Activated CD8-positive, alpha-beta memory T cell treated with anti-CD3 and anti-CD28 coated beads, Interleukin-2, amount 50 U/mL, for 24 hours (primary cell): Measurements from ENCODE around the gene KIF18A.
"Not testable (repeated sequence)": the region's sequence is repeated elsewhere in the genome, so short reads cannot be mapped to it uniquely, and the experiment has no call there.

Experiments
- DNase-seq: peaks from one replicate; pipeline ENCODE4 v3.0.0-alpha.2; 2020; ENCODE audit errors: extremely low read depth

KIF18A gene

GRCh38 chr11:28106353-28107043 lies 1.5 kb downstream of the KIF18A start:
- no peak for DNase-seq

DNA sequence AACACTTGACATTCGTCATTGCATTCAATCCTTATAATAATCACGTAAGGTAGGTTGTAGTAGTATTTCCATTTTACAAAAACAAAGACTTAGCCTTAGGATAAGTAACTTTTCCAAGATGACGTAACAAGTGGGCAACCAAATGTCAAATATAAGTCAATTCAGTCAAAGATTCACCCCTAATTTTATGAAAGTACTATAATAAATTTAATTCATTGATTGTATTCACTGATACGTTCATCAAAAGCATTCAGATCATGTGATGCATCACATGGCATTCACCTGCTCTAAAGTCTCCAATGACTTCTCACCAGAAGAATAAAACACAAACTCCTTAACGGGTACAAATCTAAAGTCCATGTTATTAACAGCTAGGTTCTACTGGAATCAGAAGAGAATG lies 2.1 kb downstream of the KIF18A start:
- DNase-seq, result no peak

GRCh38 chr11:28104984-28105383 lies 3.0 kb downstream of the KIF18A start:
- no peak for DNase-seq

DNA sequence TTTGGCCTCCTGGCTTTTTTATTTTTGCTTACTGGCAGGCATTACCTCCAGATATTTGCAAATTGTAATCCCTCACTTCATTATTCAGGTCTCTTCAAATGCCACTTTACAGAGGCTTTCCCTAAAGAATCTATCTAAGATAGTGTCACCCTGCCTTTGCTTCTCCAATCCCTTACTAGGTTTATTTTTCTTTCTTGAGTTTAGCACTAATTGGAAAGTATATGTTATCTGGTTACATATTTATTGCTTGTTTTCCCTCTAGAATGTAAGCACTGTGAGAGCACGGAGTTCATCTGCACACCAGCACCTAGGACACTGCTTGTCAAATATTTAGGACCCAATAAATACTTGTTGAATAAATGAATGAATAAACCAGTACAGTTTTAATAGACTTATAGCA lies 3.5 kb downstream of the KIF18A start:
- DNase-seq, result no peak

DNA sequence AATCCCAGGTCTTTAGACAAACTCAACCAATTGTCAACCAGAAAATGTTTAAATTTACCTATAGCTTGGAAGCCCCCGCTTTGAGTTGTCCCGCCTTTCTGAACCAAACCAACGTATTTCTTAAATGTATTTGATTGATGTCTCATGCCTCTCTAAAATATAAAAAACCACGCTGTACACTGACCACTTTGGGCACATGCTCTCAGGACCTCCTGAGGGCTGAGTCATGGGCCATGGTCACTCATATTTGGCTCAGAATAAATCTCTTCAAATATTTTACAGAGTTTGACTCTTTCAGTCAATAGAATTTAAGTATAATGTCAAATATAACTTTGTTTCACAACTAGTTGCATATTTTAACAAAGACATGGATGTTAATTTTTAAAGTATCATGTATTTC lies 5.7 kb downstream of the KIF18A start:
- DNase-seq, result not testable (repeated sequence)

GRCh38 chr11:28100665-28101064 lies 7.3 kb downstream of the KIF18A start:
- no peak for DNase-seq

DNA sequence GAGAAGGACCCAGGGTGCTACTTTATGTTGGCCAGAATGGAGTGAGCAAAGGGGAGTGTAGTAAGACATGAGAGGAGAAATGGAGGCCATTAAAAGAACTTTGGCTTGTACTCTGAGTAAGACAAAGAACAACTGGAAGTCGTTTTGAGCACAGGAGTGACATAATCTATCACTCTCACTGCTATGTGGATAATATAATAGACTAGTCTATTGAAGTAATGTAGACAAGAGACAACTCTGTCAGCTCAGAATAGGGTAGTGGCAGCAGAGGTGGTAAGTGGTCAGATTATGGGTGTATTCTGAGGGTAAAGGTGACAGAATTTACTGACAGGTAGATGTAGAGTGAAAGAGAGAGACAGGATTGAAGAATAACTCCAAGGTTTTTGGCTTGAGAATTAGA lies 8.2 kb downstream of the KIF18A start:
- DNase-seq, result no peak

- DNase-seq, result no peak
These were observed 9.7 kb downstream of the KIF18A start for GRCh38 chr11:28098257-28098656.

GRCh38 chr11:28092786-28093185 lies 15.2 kb downstream of the KIF18A start:
- no peak for DNase-seq

DNA sequence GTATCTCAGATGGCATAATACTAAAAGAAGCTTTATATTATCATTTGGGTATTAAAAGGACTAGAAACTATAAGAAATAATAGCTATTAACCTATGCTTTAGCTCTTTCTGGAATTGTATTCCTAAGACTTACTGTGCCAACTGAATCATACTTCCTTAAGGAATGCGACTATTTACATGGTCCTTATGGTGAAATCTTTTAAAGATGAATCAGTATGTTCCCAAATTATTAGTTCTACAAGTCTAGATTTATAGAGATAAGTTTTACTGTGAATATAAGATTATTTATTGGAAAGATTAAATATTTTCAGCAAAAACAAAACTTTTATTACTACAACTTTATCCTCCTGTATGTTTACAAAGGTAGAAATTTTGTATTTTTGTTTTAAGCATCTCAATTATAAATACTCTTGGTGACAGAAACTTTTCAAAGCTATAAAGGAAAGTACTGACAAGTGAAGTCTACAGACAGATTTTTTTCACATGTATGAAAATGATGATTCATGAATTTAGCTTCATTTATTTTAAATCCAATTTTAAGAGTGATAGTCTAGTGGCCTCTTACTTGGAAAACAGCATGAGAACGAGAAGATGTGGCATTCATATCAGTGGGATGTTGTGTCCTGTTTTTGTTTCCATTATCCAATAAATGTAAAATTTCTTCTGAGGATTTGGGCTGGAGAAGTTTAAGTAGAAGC lies 17.8 kb downstream of the KIF18A start:
- DNase-seq, result no peak

DNA sequence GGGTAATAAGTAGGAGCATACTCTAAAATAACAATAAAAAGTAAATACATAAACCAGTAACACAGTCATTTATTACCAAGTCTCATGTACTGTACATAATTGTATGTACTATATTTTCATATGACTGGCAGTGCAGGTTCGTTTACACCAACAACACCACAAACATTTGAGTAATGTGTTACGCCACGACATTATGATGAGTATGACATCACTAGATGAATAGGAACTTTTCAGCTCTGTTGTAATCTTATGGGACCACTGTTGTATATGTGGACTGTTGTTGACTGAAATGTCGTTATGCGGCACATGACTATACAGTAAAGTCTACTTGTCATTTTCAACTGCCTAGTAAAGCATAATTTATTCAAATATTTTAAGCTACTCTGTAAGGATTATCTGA lies 18.6 kb downstream of the KIF18A start:
- DNase-seq, result no peak

GRCh38 chr11:28087693-28088092 lies 20.3 kb downstream of the KIF18A start:
- DNase-seq, result not testable (repeated sequence)

DNA sequence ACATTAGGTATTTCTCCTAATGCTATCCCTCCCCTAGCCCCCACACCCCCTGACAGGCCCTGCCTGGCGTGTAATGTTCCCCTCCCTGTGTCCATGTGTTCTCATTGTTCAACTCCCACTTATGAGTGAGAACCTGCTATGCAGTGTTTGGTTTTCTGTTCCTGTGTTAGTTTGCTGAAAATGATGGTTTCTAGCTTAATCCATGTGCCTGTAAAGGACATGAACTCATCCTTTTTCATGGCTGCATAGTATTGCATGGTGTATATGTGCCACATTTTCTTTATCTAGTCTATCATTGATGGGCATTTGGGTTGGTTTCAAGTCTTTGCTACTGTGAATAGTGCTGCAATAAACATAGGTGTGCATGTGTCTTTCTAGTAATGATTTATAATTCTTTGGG lies 20.8 kb downstream of the KIF18A start:
- not testable (repeated sequence) for DNase-seq

DNA sequence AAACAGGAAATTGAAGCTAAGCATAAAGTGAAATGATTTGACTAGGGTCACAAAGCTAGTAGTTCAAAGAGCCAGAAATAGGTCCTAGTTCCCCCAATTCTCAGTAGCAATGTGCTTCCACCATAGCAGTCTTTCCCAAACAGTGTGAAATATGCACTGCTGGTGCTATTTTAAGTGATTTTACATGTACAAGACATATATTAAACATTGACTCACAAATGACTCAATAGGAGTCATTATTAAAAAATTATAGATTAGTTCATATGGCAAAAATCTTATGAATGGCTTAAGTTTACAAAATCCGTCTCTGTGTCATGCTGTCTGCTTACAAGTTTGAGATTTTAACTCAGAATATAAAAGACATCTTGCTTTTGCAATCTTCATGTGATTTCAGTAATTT lies 21.4 kb downstream of the KIF18A start:
- no peak for DNase-seq

DNA sequence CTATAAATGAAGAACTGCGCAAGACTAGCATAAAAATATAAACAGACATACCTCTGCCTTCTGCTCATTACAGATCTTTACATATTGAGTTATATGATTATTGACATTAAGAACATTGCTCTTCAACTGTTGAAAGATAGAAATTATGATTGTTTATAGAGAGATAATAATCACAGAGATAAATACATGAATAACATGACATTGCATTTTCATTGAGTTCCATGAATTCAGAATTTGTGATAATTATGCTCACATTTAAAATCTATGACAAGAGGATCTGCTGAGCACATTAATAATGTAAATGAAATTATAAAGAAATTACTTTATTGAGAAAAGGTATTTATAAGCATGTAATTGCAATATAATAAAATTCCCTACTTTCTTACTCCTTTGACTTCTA lies 24.8 kb downstream of the KIF18A start:
- DNase-seq, result no peak

GRCh38 chr11:28077521-28077920 lies 30.4 kb downstream of the KIF18A start:
- no peak for DNase-seq

GRCh38 chr11:28072321-28072720 lies 35.6 kb downstream of the KIF18A start:
- no peak for DNase-seq

GRCh38 chr11:28071305-28071704 lies 36.7 kb downstream of the KIF18A start:
- no peak for DNase-seq

GRCh38 chr11:28058333-28058732 lies 49.6 kb downstream of the KIF18A start:
- no peak for DNase-seq

DNA sequence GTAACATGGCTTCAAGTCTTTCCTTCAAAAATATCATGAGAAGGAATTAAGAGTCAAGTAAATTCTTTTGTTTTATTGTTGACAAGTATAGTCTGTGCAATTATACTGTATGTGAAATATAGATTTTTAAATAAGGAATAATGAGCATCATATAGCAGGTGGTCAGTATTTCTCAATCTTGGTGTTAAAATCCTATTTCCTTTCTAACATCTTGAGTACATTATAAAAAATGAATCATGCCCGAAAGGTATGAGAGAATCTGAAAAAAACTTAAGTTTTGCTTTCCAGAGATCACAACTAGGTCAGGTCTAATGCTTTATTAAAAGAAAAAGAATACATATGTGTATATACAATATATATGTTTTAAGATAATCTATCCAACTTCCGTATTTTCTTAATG lies 53.1 kb downstream of the KIF18A start:
- DNase-seq, result no peak

GRCh38 chr11:28049338-28050216 lies 58.4 kb downstream of the KIF18A start:
- no peak for DNase-seq

DNA sequence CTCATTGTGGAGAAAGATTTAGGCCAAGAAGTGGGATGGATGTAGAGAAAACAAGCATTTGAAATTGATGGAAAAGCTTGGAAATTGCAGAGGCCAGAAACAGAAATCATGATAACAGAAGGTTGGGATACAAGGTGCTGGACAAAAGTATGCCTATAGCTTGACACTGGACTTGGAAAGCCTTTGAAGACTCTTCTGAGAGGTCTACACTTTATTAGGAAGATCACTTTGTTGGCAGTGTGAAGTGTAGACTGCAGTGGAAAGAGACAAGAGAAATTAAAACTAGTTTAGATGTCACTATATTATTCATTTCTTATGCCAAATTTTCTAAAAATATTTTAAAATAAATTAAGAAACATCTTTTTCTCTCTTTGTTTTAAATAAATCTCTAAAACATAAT lies 59.1 kb downstream of the KIF18A start:
- no peak for DNase-seq
